ENCODE data around the gene PLCG1. TPM values are rescaled to one million over a fixed set of nuclear protein-coding genes. Genes with fewer than 3 reads are reported as not detected.

The PLCG1 gene
- total and polyA plus RNA-seq, 7 donors: 16.0 to 43.1 (median 22.9) TPM

- Histone ChIP-seq H3K4me1 (peaks cover 58% of the 10 kb centered on the region), H3K27ac (peak overlapping the region; percentile 86), H3K4me3 (peak overlapping the region; percentile 75), H3K27me3 (ENCODE audit: insufficient read depth in 3 of 3, low read length in 2 of 3) (no peaks in the 10 kb centered on the region), H3K36me3 (ENCODE audit: insufficient read depth in 1 of 2, low read depth in 1 of 2) (no peaks in the 10 kb centered on the region), H3K9me3 (no peaks in the 10 kb centered on the region)
- TF ChIP-seq CTCF (IDR thresholded peaks at IDR 0.05): no peak
- DNase-seq (peak; percentile 79 to 86), ATAC-seq (peak; percentile 14 to 24 (median 21))
- WGBS, 3 donors: 2 to 3% (median 3%) methylated on average over 50 to 66 of the region's 66 CpGs
- intact Hi-C loops (cut with DNase I): no loop called here
These were observed 501 bp downstream of the PLCG1 start for GRCh38 chr20:41137614-41138474.

- no peak for TF ChIP-seq CTCF (IDR thresholded peaks at IDR 0.05)
- Histone ChIP-seq H3K36me3 (ENCODE audit: insufficient read depth in 1 of 2, low read depth in 1 of 2) (no peaks in the 10 kb centered on the region), H3K9me3 (no peaks in the 10 kb centered on the region), H3K27me3 (ENCODE audit: insufficient read depth in 3 of 3, low read length in 2 of 3) (no peaks in the 10 kb centered on the region), H3K4me1 (peaks cover 62% of the 10 kb centered on the region), H3K27ac (peak overlapping the region; percentile 86), H3K4me3 (peak overlapping the region; percentile 75)
- intact Hi-C loops (cut with DNase I): no loop called here
- WGBS, 3 donors: 28 to 41% (median 33%) methylated on average over 12 of the region's 12 CpGs
- no peak for ATAC-seq
- DNase-seq: no peak
These were observed 1.3 kb downstream of the PLCG1 start for GRCh38 chr20:41138475-41139226.

- TF ChIP-seq CTCF (IDR thresholded peaks at IDR 0.05): no peak
- DNase-seq: no peak
- intact Hi-C loops (cut with DNase I): no loop called here
These were observed 2.1 kb downstream of the PLCG1 start for GRCh38 chr20:41139227-41140093.

GRCh38 chr20:41140226-41141133 lies 3.1 kb downstream of the PLCG1 start:
- H3K4me3 ChIP-seq: no peak overlapping the region
- peak overlapping the region; percentile 69 for H3K27ac ChIP-seq
- WGBS, 3 donors: 45 to 65% (median 49%) methylated on average over 10 of the region's 10 CpGs
- H3K27me3 ChIP-seq (ENCODE audit: insufficient read depth in 3 of 3, low read length in 2 of 3): no peaks in the 10 kb centered on the region
- DNase-seq (no peak), ATAC-seq (no peak)
- no peaks in the 10 kb centered on the region for H3K36me3 ChIP-seq (ENCODE audit: insufficient read depth in 1 of 2, low read depth in 1 of 2)
- no peak for TF ChIP-seq CTCF (IDR thresholded peaks at IDR 0.05)
- intact Hi-C loops (cut with DNase I): no loop called here
- no peaks in the 10 kb centered on the region for H3K9me3 ChIP-seq
- H3K4me1 ChIP-seq: peaks cover 66% of the 10 kb centered on the region

More at GRCh38 chr20:41139227-41140093, 2.1 kb downstream of the PLCG1 start:
- Histone ChIP-seq H3K4me3 (peak overlapping the region; percentile 75), H3K27ac (peak overlapping the region; percentile 86), H3K36me3 (ENCODE audit: insufficient read depth in 1 of 2, low read depth in 1 of 2) (no peaks in the 10 kb centered on the region), H3K4me1 (peaks cover 62% of the 10 kb centered on the region), H3K27me3 (ENCODE audit: insufficient read depth in 3 of 3, low read length in 2 of 3) (no peaks in the 10 kb centered on the region), H3K9me3 (no peaks in the 10 kb centered on the region)
- ATAC-seq: no peak
- WGBS, 3 donors: 53 to 58% (median 55%) methylated on average over 5 of the region's 5 CpGs
